Rectal smooth muscle tissue (tissue), 1 donor: ENCODE results near the gene CYYR1.

Source experiments
- H3K27ac ChIP-seq: one replicate; pipeline ENCODE4 v1.7.0; 2013; ENCODE audit warnings: low read depth, low read length, inconsistent platforms
- H3K27me3 ChIP-seq: one replicate; pipeline ENCODE4 v1.7.0; 2013; ENCODE audit warnings: low read length; ENCODE audit not compliant: control insufficient read depth, insufficient read depth
- H3K36me3 ChIP-seq: one replicate; pipeline ENCODE4 v1.7.0; 2013; ENCODE audit warnings: low read length; ENCODE audit not compliant: control insufficient read depth, insufficient read depth
- H3K4me1 ChIP-seq: one replicate; pipeline ENCODE4 v1.7.0; 2013; ENCODE audit warnings: low read length; ENCODE audit not compliant: control insufficient read depth, insufficient read depth
- H3K4me3 ChIP-seq: one replicate; pipeline ENCODE4 v1.7.0; 2013; ENCODE audit warnings: low read length
- H3K9ac ChIP-seq: one replicate; pipeline ENCODE4 v1.7.0; 2013; ENCODE audit warnings: low read length

The CYYR1 gene

DNA sequence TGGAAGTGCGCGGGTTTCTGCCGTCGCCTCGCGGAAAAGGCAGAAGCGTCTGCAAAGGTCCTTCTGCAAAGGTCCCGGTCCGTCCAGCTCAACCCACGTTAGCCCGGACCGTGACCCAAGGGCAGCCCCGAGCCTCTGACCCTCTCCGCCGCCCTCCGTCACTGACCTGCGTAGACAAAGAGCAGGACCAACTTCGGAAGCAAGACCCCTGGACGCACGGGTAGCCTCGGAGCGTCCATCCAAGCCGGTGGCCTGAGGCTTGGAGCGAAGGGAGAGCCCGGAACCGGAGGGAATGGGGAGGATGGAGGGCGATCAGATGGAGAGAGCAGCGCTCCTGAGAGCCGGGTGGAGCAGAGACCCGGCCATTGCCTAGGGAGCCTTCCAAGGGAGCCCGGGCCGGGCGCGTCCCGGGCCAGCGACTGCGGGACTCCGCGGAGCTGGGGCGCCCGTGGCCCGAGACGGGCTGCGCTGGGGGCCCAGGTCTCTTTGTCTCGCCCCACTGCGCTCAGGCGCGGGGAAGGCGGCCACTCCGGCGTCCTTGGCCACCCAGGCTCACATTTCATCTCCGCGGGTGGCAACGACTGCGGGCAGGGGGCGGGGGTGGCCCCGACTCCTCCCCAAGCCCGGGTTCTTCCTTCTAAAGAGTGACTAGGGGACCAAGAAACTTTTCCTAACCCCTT, at the start of gene CYYR1:
CYYR1 (minus strand) TSS at position 585 of the 680 bp plus-strand sequence; CDS start at position 239, 346 bp downstream.
- no peaks in the 10 kb centered on the region for H3K4me1 ChIP-seq
- no peaks in the 10 kb centered on the region for H3K27me3 ChIP-seq
- peak within 1 kb of the TSS; percentile 52 for H3K4me3 ChIP-seq
- no peaks in the 10 kb centered on the region for H3K36me3 ChIP-seq
- H3K9ac ChIP-seq, result no peak within 1 kb of the TSS
- no peak within 1 kb of the TSS for H3K27ac ChIP-seq

DNA sequence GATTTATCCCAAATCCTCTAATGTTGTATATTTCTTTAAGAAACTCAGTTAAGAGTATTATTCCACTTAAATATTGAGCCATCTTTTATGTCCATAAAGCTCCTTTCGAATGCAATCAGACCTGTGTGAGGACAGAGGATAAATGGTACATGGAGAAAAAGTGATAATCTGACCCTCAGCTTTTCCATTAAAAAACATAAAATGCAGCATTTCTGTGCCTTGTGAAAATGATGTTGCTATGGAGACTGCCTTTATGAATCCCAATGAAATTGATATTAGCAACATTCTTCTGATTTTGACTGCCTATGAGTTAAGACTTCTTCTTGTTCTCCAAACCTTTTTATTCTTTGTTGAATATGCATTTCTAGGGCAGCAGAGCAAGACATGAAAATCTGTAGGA, 44.1 kb upstream of the CYYR1 start:
- Histone ChIP-seq H3K36me3 (no peaks in the 10 kb centered on the region), H3K4me1 (no peaks in the 10 kb centered on the region), H3K4me3 (no peak overlapping the region), H3K9ac (no peak overlapping the region), H3K27ac (no peak overlapping the region), H3K27me3 (no peaks in the 10 kb centered on the region)

DNA sequence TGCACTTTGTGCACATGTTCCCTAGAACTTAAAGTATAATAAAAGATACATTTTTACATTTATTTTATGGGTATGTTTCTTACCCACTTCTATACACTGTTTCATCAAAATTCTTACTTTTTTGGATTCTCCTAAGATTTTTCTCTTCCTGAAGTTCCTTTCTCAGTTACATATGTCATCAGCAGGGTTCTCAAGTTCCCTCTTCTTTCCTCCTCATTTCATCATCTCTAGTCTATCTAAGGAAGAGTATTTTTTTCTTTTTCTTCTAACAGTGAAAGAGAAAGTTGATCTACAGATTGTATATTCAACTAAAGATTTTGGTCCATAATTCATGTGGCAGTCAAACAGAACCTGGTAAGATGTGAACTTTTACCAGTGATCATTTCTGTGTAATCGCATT, 41.2 kb upstream of the CYYR1 start:
- no peak overlapping the region for H3K27ac ChIP-seq
- no peak overlapping the region for H3K4me3 ChIP-seq
- no peaks in the 10 kb centered on the region for H3K27me3 ChIP-seq
- H3K4me1 ChIP-seq, result no peaks in the 10 kb centered on the region
- no peaks in the 10 kb centered on the region for H3K36me3 ChIP-seq
- no peak overlapping the region for H3K9ac ChIP-seq

DNA sequence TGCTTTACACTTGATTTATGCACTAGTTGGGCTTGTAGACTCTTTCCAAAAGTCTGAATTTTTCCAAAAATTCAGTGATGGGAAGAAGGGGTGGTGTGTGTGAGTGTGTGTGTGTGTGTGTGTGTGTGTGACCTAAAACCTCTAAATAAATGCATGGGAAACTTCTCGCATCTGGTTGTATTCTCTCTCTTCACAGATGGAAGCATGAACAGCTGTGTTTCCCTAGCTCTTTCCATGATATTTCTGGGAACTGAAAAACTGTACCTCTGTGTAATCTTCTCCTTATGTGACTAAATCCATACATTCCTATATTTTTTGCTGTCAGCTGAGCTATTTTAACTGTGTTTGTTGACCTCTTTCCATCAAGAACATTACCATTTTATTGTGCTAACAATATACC, 26.2 kb upstream of the CYYR1 start:
- H3K27me3 ChIP-seq, result no peaks in the 10 kb centered on the region
- H3K4me1 ChIP-seq, result no peaks in the 10 kb centered on the region
- H3K36me3 ChIP-seq, result no peaks in the 10 kb centered on the region
- H3K4me3 ChIP-seq, result no peak overlapping the region
- H3K27ac ChIP-seq, result no peak overlapping the region
- no peak overlapping the region for H3K9ac ChIP-seq

DNA sequence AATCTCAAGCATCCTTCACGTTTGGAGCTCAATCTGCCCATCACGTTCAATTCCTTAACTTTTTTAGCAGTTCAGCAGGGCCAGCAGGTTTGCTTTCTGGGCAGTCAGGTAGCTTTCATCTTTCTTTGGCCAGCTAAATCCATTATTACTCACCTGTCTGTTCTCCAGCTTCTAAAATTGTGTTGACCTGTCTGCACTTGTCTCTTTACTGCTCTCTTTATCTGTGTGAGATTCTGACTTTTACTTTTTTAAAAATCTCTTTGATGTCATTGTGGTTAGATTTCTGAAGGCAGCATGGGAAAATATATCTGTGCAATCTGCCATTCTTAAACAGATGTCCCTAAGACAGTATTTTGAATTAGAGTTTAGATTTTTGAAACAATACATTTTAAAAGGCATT, 24.9 kb upstream of the CYYR1 start:
- no peak overlapping the region for H3K9ac ChIP-seq

DNA sequence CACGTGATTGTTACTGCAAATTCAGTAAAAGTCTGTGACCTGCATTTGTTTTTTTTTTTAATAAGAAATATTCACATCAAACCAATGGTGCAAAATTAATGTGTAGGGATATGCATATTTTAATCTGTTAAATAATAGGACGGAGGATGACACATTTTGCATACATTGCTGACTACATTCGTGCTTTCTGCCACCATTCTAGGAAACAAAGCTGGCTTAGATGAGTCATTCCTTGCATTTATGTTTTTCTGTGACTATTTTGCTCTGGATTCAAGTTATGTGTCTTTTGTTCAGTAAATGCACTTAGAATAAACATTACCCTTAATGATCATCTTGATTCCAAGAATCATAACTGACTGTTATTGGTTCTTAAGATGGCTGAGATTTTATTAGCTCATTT, 23.9 kb upstream of the CYYR1 start:
- Histone ChIP-seq H3K36me3 (no peaks in the 10 kb centered on the region), H3K27me3 (no peaks in the 10 kb centered on the region), H3K4me1 (no peaks in the 10 kb centered on the region), H3K4me3 (no peak overlapping the region), H3K9ac (no peak overlapping the region), H3K27ac (no peak overlapping the region)

More for the DNA sequence above, 24.9 kb upstream of the CYYR1 start:
- H3K27me3 ChIP-seq, result no peaks in the 10 kb centered on the region
- no peaks in the 10 kb centered on the region for H3K36me3 ChIP-seq
- no peaks in the 10 kb centered on the region for H3K4me1 ChIP-seq
- no peak overlapping the region for H3K27ac ChIP-seq
- H3K4me3 ChIP-seq, result no peak overlapping the region

DNA sequence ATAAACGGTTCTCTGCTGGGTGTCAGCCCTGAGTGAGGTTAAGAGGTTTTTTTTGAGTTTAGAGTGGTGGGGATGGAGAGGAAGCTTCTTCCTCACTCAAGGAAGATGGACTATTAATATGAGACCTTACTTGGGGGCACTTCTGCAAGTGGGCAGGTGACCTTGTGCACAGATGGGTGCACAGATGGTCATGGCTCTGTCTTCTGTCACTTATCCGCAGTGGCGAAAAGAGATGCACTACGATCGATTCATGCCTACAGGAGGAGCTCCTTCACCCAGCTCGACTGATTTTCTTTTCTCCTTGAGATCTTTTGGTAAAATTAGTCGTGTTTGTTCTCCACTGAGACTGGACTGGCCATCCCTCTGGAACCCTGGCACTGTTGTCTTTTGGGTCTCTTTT, 22.9 kb upstream of the CYYR1 start:
- Histone ChIP-seq H3K27me3 (no peaks in the 10 kb centered on the region), H3K27ac (no peak overlapping the region), H3K9ac (no peak overlapping the region), H3K36me3 (no peaks in the 10 kb centered on the region), H3K4me3 (no peak overlapping the region), H3K4me1 (no peaks in the 10 kb centered on the region)

DNA sequence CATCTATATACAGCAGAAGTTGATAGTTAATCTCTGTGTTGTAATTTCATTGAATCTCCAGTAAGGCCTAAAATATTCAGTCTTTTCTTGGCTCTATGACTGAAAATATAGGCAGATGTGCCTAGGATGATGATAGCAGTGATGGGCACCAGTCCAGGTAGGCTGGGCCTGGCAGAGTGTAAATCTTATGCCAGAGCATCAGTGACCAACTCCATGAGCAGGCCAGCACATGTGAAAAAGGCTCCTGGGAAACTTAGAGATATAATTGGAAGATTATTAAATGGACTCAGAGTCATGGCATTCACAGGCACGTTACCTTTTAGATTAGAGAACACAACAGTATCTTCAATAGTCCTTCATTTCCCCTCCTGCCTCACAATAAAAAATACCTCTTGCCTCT, 20.7 kb upstream of the CYYR1 start:
- no peaks in the 10 kb centered on the region for H3K27me3 ChIP-seq
- H3K4me1 ChIP-seq, result no peaks in the 10 kb centered on the region
- no peaks in the 10 kb centered on the region for H3K36me3 ChIP-seq
- H3K4me3 ChIP-seq, result no peak overlapping the region
- H3K27ac ChIP-seq, result no peak overlapping the region
- no peak overlapping the region for H3K9ac ChIP-seq

DNA sequence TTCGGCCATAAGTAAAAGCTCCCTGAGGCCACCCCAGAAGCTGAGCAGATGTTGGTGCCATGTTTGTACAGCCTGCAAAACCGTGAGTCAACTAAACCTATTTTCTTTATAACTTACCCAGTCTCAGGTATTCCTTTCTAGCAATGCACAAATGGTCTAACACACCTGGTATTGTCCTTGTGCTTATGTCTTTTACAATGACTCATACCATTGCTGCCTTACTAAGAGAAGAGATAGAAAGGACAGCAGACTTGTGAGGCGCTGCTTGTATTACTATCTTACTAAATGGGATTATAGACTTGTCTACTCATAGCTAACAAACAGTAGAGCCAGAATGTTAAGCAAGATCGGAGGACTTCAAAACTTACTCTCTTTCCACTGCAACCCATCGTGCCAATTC, 18.5 kb upstream of the CYYR1 start:
- Histone ChIP-seq H3K36me3 (no peaks in the 10 kb centered on the region), H3K9ac (no peak overlapping the region), H3K27me3 (no peaks in the 10 kb centered on the region), H3K4me3 (no peak overlapping the region), H3K4me1 (no peaks in the 10 kb centered on the region), H3K27ac (no peak overlapping the region)

DNA sequence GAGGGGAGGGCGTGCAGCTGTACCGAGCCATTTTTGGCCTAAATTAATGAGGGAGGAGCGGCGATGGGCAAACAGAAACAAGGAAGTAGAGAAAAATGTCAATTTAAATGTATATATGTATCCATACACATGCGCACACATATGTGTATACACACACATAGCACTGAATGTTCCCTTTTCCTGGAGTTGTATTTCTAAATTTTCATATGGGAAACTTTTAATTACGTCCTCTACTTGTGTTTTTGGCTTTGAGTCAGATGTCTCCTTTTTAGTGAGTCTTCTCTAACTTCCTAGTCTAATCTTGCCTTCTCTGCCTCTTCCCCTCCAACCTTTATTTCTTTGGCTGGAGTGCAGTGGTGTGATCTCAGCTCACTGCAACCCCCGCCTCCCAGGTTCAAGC, 15.4 kb upstream of the CYYR1 start:
- Histone ChIP-seq H3K36me3 (no peaks in the 10 kb centered on the region), H3K4me1 (no peaks in the 10 kb centered on the region), H3K4me3 (no peak overlapping the region), H3K27me3 (no peaks in the 10 kb centered on the region), H3K9ac (no peak overlapping the region), H3K27ac (no peak overlapping the region)

DNA sequence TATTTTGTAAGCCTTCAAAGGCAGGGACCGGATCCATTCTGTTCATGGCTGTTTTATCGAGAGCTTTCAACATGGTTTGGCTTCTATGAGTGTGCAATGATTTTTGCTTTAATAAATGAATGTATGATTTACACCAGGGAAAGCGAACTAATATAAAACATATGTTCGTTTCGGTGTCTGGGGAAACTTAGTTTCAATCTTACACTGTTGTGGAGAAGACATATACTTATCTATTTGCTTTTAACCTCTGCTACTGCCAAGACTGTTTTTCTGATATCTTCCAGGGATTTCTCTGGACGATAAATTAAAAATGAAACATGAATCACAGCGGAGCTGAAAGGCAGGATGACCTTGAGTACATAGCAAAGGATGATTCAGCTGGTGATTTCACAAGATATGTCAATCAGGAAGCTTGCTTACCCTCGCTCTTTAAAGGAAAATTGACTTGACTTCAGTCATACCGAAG, 14.7 kb upstream of the CYYR1 start:
- Histone ChIP-seq H3K4me1 (no peaks in the 10 kb centered on the region), H3K27me3 (no peaks in the 10 kb centered on the region), H3K4me3 (no peak overlapping the region), H3K36me3 (no peaks in the 10 kb centered on the region), H3K9ac (no peak overlapping the region), H3K27ac (no peak overlapping the region)

DNA sequence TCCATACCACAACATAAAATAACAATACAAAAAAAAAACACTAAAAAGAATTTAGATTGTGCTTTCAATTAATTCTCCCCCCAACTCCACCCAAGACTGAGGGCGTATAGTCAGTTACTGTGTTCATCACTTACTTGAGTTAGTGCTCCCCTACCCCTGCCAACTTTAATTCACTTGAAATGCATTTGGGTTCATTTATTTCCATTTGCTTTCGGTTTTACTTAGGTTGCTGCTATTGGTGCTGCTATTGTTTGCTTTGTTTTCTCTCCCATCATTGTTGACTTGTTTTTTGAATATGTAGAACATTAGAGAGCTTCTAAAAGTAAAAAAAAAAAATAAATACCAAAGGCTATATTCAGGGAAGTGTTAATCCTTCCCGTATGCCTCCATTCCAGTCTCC, 10.7 kb upstream of the CYYR1 start:
- H3K27me3 ChIP-seq, result no peaks in the 10 kb centered on the region
- no peak overlapping the region for H3K9ac ChIP-seq
- H3K27ac ChIP-seq, result no peak overlapping the region
- no peak overlapping the region for H3K4me3 ChIP-seq
- H3K36me3 ChIP-seq, result no peaks in the 10 kb centered on the region
- H3K4me1 ChIP-seq, result no peaks in the 10 kb centered on the region

DNA sequence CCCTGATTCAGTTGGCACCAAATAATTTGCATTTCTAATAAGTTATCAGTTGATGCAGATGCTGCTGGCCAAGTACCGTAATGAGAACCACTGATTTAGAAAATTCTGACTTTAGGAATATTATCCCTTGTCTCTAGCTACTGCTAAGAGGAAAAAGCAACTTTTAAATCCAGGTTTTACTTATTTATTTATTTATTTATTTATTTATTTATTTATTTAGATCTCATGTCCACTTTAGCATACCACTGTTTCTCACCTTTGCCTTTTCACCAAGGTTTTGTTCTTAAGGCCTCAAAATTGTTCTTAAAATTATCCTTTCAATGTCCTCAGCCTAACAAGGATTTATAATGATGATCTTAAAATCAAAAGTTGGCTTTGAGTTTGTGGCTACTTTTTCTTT, 8.7 kb upstream of the CYYR1 start:
- Histone ChIP-seq H3K36me3 (no peaks in the 10 kb centered on the region), H3K27me3 (no peaks in the 10 kb centered on the region), H3K9ac (no peak overlapping the region), H3K27ac (no peak overlapping the region), H3K4me3 (no peak overlapping the region), H3K4me1 (no peaks in the 10 kb centered on the region)
